CD4-positive, alpha-beta memory T cell (primary cell): ENCODE results near the gene TWF2. TPM values are rescaled to one million over a fixed set of nuclear protein-coding genes. Genes with fewer than 3 reads are reported as not detected.

Experiments
- CTCF ChIA-PET: fragments of 350-600 bp; sonication (Branson Sonifier 250); formaldehyde crosslinking; loops from one replicate; lab custom pipeline; 2021; ENCODE audit warnings: inconsistent platforms; ENCODE audit not compliant: partially characterized antibody; lab: Charles Lee
- POLR2A ChIA-PET: fragments of 350-600 bp; sonication (Branson Sonifier 250); formaldehyde crosslinking; loops from one replicate; lab custom pipeline; 2021; ENCODE audit not compliant: partially characterized antibody; lab: Charles Lee
- DNase-seq, 5 donors: peaks; one replicate each; pipeline versions ENCODE4 v3.0.0 to v3.0.0-alpha.2; 2020 to 2022; ENCODE audit warnings: mixed read lengths in 1 of 5
- H3K27ac ChIP-seq: one replicate; pipeline ENCODE4 v1.7.0; 2013; ENCODE audit warnings: low read depth, low read length
- H3K27me3 ChIP-seq: 2 replicates; pipeline ENCODE4 v1.7.0; 2013; ENCODE audit warnings: mild to moderate bottlenecking, low read length, moderate library complexity; ENCODE audit not compliant: insufficient read depth
- H3K36me3 ChIP-seq: 2 replicates; pipeline ENCODE4 v1.7.0; 2013; ENCODE audit warnings: mild to moderate bottlenecking, low read length, moderate library complexity; ENCODE audit not compliant: insufficient read depth
- H3K4me1 ChIP-seq: 2 replicates; pipeline ENCODE4 v1.7.0; 2013; ENCODE audit warnings: mild to moderate bottlenecking, low read length, moderate library complexity; ENCODE audit not compliant: insufficient read depth
- H3K4me3 ChIP-seq, 2 donors: one replicate each; pipeline ENCODE4 v1.7.0; 2013; ENCODE audit warnings: low read length in 2 of 2, mild to moderate bottlenecking in 1 of 2
- H3K9me3 ChIP-seq, 2 donors: one replicate each; pipeline ENCODE4 v1.7.0; 2013; ENCODE audit warnings: low read length in 2 of 2, control low read depth in 1 of 2; ENCODE audit not compliant: control insufficient read depth in 1 of 2
- H3K27ac Mint-ChIP-seq, 7 donors: one replicate each; pipeline ENCODE4 v1.8.0; 2020 to 2021; ENCODE audit warnings: mixed read lengths in 7 of 7, mild to moderate bottlenecking in 6 of 7, inconsistent platforms in 3 of 7, moderate library complexity in 3 of 7
- H3K27me3 Mint-ChIP-seq, 2 donors: one replicate each; pipeline ENCODE4 v1.8.0; 2020 to 2021; ENCODE audit warnings: mixed read lengths in 2 of 2
- H3K36me3 Mint-ChIP-seq, 2 donors: one replicate each; pipeline ENCODE4 v1.8.0; 2020 to 2021; ENCODE audit warnings: mixed read lengths in 2 of 2, inconsistent platforms in 1 of 2, mild to moderate bottlenecking in 1 of 2
- H3K4me1 Mint-ChIP-seq, 4 donors: one replicate each; pipeline ENCODE4 v1.8.0; 2020 to 2021; ENCODE audit warnings: mixed read lengths in 4 of 4, mild to moderate bottlenecking in 1 of 4
- H3K4me3 Mint-ChIP-seq, 8 donors: one replicate each; pipeline ENCODE4 v1.8.0; 2020 to 2021; ENCODE audit warnings: mixed read lengths in 8 of 8, mild to moderate bottlenecking in 7 of 8, moderate library complexity in 6 of 8, inconsistent platforms in 3 of 8
- H3K9me3 Mint-ChIP-seq, 8 donors: one replicate each; pipeline ENCODE4 v1.8.0; 2020 to 2021; ENCODE audit warnings: mixed read lengths in 8 of 8, mild to moderate bottlenecking in 5 of 8, inconsistent platforms in 3 of 8, moderate library complexity in 1 of 8
- intact Hi-C: fragments of 100-400 bp; cut with micrococcal nuclease; formaldehyde crosslinking; loops from one replicate; pipeline ENCODE4 v1.15.1; 2023
- polyA plus RNA-seq, 2 donors: library from polyadenylated mRNA; unstranded; fragments of 300-500 nt; fragmentation: Illumina TruSeq; gene quantifications; one replicate each; pipeline ENCODE4 v1.2.3, GENCODE V29; 2021
- total RNA-seq, 2 experiments: library from RNA; stranded (reverse); gene quantifications; one replicate each; pipeline ENCODE4 v1.2.3, GENCODE V29; 2021

Gene TWF2
- total and polyA plus RNA-seq, 4 experiments from 2014 or later = 69.3 to 124 (median 98.9) TPM

DNA sequence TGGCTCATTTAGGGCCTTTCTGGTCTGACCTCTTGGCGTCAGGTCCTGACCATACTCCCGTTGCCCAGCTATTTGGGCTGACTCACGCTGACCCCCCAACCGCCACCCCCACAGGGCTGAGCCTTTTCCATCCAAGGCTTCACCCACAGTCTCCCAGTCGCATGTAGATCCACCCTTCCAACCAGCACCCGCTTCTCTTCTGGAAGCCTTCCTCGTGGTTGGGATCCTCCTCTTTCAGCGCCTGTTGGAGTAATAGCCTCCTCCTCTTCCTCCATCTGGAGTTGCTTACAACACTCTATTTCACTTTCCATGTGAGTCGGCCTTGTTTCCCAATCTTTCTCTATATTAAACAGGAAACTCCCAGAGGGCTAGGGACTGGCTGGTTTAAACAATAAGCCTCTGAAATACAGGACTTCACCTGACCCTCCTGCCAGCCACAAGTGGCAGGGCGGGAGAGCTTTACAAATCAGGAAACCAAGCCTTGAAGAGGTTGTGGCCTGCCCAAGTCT, 43.1 kb downstream of the TWF2 start:
- H3K4me3 ChIP-seq = no peak overlapping the region
- H3K27me3 ChIP-seq = no peaks in the 10 kb centered on the region
- Mint-ChIP-seq H3K27ac (peak overlapping the region in 3 of 7 donors; percentile 67 to 74 (median 69)), H3K4me1 (peaks cover 17 to 42% (median 31%) of the 10 kb centered on the region in 4 donors), H3K27me3 (no peaks in the 10 kb centered on the region), H3K9me3 (no peaks in the 10 kb centered on the region), H3K4me3 (no peak overlapping the region), H3K36me3 (peaks cover 4 to 15% of the 10 kb centered on the region in 2 donors)
- H3K27ac ChIP-seq = no peak overlapping the region
- no peak for DNase-seq
- H3K4me1 ChIP-seq = peaks cover 36% of the 10 kb centered on the region
- peaks cover 4% of the 10 kb centered on the region for H3K36me3 ChIP-seq
- ChIA-PET POLR2A (interaction anchor here (1.1 kb wide), 1 partner anchor 93 kb away, joined by 3 read pairs; no protein-coding TSS in a partner anchor), CTCF (no interaction called here)
- intact Hi-C loops = no loop called here
- H3K9me3 ChIP-seq = no peaks in the 10 kb centered on the region

DNA sequence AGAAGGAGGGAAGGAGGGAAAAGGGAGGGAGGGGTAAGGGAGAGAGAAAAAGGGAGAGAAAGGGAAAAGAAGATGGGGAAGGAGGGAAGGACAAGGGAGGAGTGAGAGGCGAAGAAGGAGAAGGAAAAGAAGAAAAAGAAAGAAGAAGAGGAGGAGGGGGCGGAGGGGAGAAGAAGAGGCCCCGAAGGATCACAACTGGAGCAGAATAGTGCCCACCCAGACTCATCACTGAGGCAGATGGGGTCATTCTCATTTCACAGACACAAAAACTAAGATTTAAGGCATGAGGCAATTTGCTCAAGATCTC, 43.7 kb downstream of the TWF2 start:
- H3K4me3 Mint-ChIP-seq = no peak overlapping the region
- ChIA-PET CTCF (no interaction called here), POLR2A (interaction anchor here (0.9 to 1.1 kb wide), 2 partner anchors 27 to 93 kb away, joined by 3 read pairs; no protein-coding TSS in a partner anchor)
- no peak for DNase-seq
- intact Hi-C loops = no loop called here
- Histone ChIP-seq H3K4me1 (peaks cover 31% of the 10 kb centered on the region), H3K27ac (no peak overlapping the region), H3K27me3 (no peaks in the 10 kb centered on the region), H3K36me3 (peaks cover 4% of the 10 kb centered on the region), H3K9me3 (no peaks in the 10 kb centered on the region), H3K4me3 (no peak overlapping the region)
- H3K9me3 Mint-ChIP-seq = no peaks in the 10 kb centered on the region
- peaks cover 17 to 37% (median 28%) of the 10 kb centered on the region in 4 donors for H3K4me1 Mint-ChIP-seq
- H3K27ac Mint-ChIP-seq = peak overlapping the region in 1 of 7 donors; percentile 4
- no peaks in the 10 kb centered on the region for H3K27me3 Mint-ChIP-seq
- H3K36me3 Mint-ChIP-seq = peaks cover 3 to 14% of the 10 kb centered on the region in 2 donors

DNA sequence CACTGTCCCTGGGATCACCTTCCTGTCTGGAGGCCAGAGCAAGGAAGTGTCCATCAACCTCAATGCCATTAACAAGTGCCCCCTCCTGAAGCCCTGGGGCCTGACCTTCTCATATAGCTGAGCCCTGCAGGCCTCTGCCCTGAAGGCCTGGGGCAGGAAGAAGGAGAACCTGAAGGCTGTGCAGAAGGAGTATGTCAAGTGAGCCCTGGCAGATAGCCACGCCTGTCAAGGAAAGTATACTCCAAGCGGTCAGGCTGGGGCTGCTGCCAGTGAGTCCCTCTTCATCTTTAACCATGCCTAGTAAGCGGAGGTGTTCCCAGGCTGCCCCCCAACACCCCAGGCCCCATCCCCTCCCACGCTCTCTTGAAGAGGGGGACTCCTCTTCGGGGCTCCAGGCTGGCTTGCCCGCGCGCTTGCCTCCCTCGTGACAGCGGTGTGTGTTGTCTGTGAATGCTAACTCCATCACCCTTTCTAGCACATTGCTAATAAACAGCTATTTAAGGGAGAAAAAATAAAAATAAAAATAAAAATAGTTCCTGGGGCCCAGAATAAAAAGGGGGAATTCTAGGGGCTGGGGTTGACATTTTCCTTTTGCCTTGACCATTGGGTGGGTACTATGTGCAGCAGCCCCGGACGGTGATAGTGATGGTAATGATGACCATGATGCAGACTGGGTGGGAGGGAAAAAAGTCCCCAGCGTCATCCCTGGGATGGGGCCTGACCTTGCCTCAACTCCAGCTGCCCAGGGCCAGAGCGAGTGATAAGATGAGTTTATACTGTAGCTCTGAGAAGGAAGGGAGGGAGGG, 44.3 kb downstream of the TWF2 start:
- Histone ChIP-seq H3K27me3 (no peaks in the 10 kb centered on the region), H3K4me3 (no peak overlapping the region), H3K9me3 (no peaks in the 10 kb centered on the region), H3K36me3 (peaks cover 4% of the 10 kb centered on the region), H3K27ac (no peak overlapping the region), H3K4me1 (peaks cover 25% of the 10 kb centered on the region)
- Mint-ChIP-seq H3K27me3 (no peaks in the 10 kb centered on the region), H3K4me3 (no peak overlapping the region), H3K4me1 (peaks cover 15 to 33% (median 25%) of the 10 kb centered on the region in 4 donors), H3K27ac (no peak overlapping the region), H3K9me3 (no peaks in the 10 kb centered on the region), H3K36me3 (peaks cover 0 to 12% of the 10 kb centered on the region in 2 donors)
- DNase-seq = no peak
- intact Hi-C loops = no loop called here
- POLR2A ChIA-PET = interaction anchor here (0.9 kb wide), 1 partner anchor 27 kb away, joined by 3 read pairs; no protein-coding TSS in a partner anchor
- CTCF ChIA-PET = no interaction called here

DNA sequence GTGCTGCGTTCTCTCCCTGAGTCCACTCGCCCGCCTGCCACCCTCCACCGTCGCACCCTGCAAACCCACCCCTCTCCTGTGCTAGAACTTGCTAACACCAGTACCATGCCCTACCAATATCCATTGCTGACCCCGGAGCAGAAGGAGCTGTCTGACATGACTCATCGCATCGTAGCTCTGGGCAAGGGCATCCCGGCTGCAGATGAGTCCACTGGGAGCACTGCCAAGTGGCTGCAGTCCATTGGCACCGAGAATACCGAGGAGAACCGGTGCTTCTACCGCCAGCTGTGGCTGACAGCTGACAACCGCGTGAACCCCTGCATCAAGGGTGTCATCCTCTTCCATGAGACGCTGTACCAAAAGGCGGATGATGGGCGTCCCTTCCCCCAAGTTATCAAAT, 45.9 kb downstream of the TWF2 start:
- no peak overlapping the region for H3K4me3 Mint-ChIP-seq
- intact Hi-C loops = no loop called here
- no peaks in the 10 kb centered on the region for H3K9me3 Mint-ChIP-seq
- Histone ChIP-seq H3K4me3 (no peak overlapping the region), H3K36me3 (no peaks in the 10 kb centered on the region), H3K27me3 (no peaks in the 10 kb centered on the region), H3K9me3 (no peaks in the 10 kb centered on the region), H3K4me1 (peaks cover 11% of the 10 kb centered on the region), H3K27ac (no peak overlapping the region)
- H3K36me3 Mint-ChIP-seq = no peaks in the 10 kb centered on the region
- H3K4me1 Mint-ChIP-seq = peaks cover 7 to 23% (median 17%) of the 10 kb centered on the region in 4 donors
- DNase-seq = no peak
- no peak overlapping the region for H3K27ac Mint-ChIP-seq
- POLR2A ChIA-PET = no interaction called here
- no peaks in the 10 kb centered on the region for H3K27me3 Mint-ChIP-seq
- CTCF ChIA-PET = interaction anchor here (2.2 kb wide), 1 partner anchor 28 kb away, joined by 7 read pairs; no protein-coding TSS in a partner anchor

DNA sequence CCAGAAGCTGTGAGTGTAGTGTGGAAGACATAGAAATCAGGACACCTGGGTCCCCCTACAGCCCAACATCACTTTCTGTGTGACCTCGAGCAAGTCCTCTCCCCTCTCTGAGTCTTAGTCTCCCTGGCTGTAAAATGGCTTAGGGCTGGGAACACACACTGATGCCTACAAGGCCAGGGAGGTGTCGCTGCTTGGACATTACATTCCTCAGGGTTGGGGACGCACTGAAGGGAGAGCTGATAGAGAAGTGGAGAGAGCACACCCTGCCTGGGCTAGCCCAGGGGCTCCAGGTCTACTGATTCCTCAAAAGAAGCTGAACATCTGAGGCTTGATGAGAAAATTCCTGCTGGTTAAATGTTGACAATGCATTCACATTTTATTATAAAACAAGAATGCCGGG, 47.3 kb downstream of the TWF2 start:
- CTCF ChIA-PET = interaction anchor here (2.2 kb wide), 1 partner anchor 29 kb away, joined by 7 read pairs; no protein-coding TSS in a partner anchor
- POLR2A ChIA-PET = no interaction called here

DNA sequence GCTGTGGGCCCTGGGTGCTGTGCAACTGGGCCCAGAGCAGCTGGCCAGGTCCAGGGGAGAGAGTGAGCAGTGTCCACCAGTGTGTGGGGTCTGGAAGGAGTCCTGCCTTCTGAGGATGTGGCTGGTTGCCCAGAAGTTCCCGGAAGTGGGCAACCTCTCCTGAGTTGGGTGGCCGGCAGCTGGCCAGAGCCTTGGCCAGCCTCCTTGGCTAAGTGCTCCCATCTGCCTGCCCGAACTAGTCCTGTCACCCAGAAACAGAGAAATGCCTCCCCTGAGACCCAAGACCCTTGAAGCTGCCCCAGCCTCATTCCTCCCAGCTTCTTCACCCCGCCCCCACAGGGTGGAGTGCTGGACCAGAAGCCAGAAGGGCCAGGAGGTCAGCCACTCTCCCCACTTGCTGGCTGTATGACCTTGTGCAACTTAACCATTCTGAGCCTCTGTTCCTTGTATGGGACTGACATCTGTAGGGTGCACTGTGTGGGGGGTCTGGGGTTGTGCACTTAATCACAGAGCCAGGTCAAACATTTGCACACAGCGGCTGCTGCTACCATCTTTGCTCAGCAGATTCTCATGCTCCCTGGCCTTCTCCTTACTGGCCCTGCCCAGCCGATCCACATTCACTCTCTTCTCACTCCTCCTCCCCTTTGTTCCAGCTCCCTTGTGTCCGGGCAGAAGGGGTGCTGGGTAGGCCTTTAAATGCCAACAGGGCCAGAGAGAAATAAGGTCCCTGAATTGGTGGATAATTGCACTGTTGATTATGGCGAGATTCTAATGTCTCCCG, 48.5 kb downstream of the TWF2 start:
- intact Hi-C loops = no loop called here
- ChIA-PET CTCF (no interaction called here), POLR2A (no interaction called here)
- Mint-ChIP-seq H3K4me3 (no peak overlapping the region), H3K36me3 (no peaks in the 10 kb centered on the region), H3K27ac (no peak overlapping the region), H3K9me3 (no peaks in the 10 kb centered on the region), H3K4me1 (peaks cover 1 to 6% (median 4%) of the 10 kb centered on the region in 4 donors), H3K27me3 (no peaks in the 10 kb centered on the region)
- Histone ChIP-seq H3K27me3 (no peaks in the 10 kb centered on the region), H3K9me3 (no peaks in the 10 kb centered on the region), H3K4me3 (no peak overlapping the region), H3K4me1 (no peaks in the 10 kb centered on the region), H3K36me3 (no peaks in the 10 kb centered on the region), H3K27ac (no peak overlapping the region)
- DNase-seq = no peak

More for the DNA sequence above, 47.3 kb downstream of the TWF2 start:
- no peaks in the 10 kb centered on the region for H3K27me3 ChIP-seq
- H3K27me3 Mint-ChIP-seq = no peaks in the 10 kb centered on the region
- no peaks in the 10 kb centered on the region for H3K4me1 ChIP-seq
- H3K27ac Mint-ChIP-seq = no peak overlapping the region
- intact Hi-C loops = no loop called here
- H3K36me3 ChIP-seq = no peaks in the 10 kb centered on the region
- no peaks in the 10 kb centered on the region for H3K36me3 Mint-ChIP-seq
- no peaks in the 10 kb centered on the region for H3K9me3 Mint-ChIP-seq
- no peak overlapping the region for H3K27ac ChIP-seq
- peaks cover 1 to 10% (median 6%) of the 10 kb centered on the region in 4 donors for H3K4me1 Mint-ChIP-seq
- H3K4me3 ChIP-seq = no peak overlapping the region
- no peak for DNase-seq
- no peaks in the 10 kb centered on the region for H3K9me3 ChIP-seq
- no peak overlapping the region for H3K4me3 Mint-ChIP-seq

DNA sequence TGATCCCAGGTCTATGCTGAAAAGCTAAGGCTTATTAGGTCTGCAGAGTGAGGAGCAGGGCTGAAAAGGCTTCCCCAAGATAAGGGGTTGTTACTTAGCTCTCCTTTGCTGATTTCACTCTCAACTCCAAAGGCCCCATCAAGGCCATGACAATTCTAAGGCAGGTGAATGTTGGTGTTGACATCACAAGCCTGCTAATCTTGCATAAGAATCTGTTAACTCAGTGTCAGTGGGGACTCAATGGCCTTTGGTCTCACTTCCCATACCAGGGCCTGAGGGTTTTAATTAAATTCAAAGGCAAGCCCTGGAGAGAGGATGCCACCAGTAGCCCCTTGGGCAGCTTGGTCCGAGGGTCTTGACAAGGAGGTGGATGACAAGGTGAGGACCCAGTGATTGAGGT, 50.4 kb downstream of the TWF2 start:
- ChIA-PET POLR2A (interaction anchor here (1.2 kb wide), 1 partner anchor 132 kb away, joined by 3 read pairs; the partner anchor contains the start of gene DUSP7), CTCF (no interaction called here)
- Histone ChIP-seq H3K9me3 (no peaks in the 10 kb centered on the region), H3K27me3 (no peaks in the 10 kb centered on the region), H3K27ac (no peak overlapping the region), H3K36me3 (no peaks in the 10 kb centered on the region), H3K4me3 (no peak overlapping the region), H3K4me1 (no peaks in the 10 kb centered on the region)
- Mint-ChIP-seq H3K36me3 (no peaks in the 10 kb centered on the region), H3K27ac (no peak overlapping the region), H3K4me1 (peaks cover 1 to 6% (median 4%) of the 10 kb centered on the region in 4 donors), H3K4me3 (no peak overlapping the region), H3K9me3 (no peaks in the 10 kb centered on the region), H3K27me3 (no peaks in the 10 kb centered on the region)
- no peak for DNase-seq
- intact Hi-C loops = no loop called here
